Measurements from ENCODE around the gene PHLPP1.

DNA sequence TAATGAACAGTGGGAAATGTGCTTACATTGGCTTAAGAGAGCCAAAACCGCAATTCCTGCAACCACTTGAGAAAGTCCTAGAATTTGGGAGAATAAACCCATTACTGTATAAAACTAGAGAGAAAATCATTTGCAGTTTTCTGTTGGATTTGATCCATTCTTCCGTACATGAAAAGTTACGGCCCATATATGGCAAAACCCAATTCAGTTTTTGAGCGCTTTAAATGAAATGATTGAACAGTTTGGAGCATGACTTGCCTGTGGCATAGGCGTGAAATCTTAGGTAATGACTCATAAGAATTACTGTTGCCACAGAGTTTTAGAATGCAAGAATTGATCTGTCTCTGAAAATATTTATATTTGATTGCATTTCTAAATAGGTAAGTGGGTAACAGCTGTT lies 52.0 kb downstream of the PHLPP1 start:
- TF ChIP-seq, protein P1, sequence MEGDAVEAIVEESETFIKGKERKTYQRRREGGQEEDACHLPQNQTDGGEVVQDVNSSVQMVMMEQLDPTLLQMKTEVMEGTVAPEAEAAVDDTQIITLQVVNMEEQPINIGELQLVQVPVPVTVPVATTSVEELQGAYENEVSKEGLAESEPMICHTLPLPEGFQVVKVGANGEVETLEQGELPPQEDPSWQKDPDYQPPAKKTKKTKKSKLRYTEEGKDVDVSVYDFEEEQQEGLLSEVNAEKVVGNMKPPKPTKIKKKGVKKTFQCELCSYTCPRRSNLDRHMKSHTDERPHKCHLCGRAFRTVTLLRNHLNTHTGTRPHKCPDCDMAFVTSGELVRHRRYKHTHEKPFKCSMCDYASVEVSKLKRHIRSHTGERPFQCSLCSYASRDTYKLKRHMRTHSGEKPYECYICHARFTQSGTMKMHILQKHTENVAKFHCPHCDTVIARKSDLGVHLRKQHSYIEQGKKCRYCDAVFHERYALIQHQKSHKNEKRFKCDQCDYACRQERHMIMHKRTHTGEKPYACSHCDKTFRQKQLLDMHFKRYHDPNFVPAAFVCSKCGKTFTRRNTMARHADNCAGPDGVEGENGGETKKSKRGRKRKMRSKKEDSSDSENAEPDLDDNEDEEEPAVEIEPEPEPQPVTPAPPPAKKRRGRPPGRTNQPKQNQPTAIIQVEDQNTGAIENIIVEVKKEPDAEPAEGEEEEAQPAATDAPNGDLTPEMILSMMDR (IDR thresholded peaks at IDR 0.05 in 8 of 11, conservative IDR thresholded peaks at IDR 0.05 in 3 of 11): no peak
- no peak for TF ChIP-seq POLR2AphosphoS5 (IDR thresholded peaks at IDR 0.05)

Data from spleen (tissue), 7 donors.